K562 (cell line): ENCODE data around the gene CDH6. TPM values are rescaled to one million over a fixed set of nuclear protein-coding genes. Genes with fewer than 3 reads are reported as not detected.

Experiments used
- ATAC-seq: fragments of 200-7000 bp; cut with Tn5 transposase; 3 replicates; pipeline ENCODE4 v1.9.1; 2020; ENCODE audit warnings: moderate library complexity
- BruUV-seq: library from RNA; stranded (reverse); fragments of 400-500 nt; replicated peaks from 2 replicates; lab custom pipeline; 2021; lab: Mats Ljungman, UMichigan
- CTCF ChIA-PET: fragments of 300-600 bp; formaldehyde crosslinking; extraction: SDS; loops from one replicate; lab custom pipeline; 2021; ENCODE audit warnings: low intra/inter-chr PET ratio; lab: Yijun Ruan, JAX
- POLR2A ChIA-PET: fragments of 300-600, 350-650 bp; sonication (Branson Sonifier 250); formaldehyde crosslinking; extraction: SDS; loops from one replicate; lab custom pipeline; 2021; ENCODE audit warnings: antibody characterized with exemption, inconsistent platforms; lab: Yijun Ruan, JAX
- DNase-seq, 4 experiments: peaks; one replicate each; pipeline versions ENCODE4 v3.0.0 to v3.0.0-alpha.2; 2011 to 2018; ENCODE audit warnings: low spot score in 3 of 4, mixed read lengths in 3 of 4; ENCODE audit errors: extremely low read depth in 1 of 4
- FAIRE-seq: peaks from 2 replicates; lab custom pipeline; 2011; peaks lifted over from hg19 to GRCh38; lab: Jason Lieb, UNC
- H2AFZ ChIP-seq: 2 replicates; pipeline ENCODE4 v1.6.0; 2011; ENCODE audit warnings: low read depth, low read length, control low read depth, inconsistent platforms
- H3K27ac ChIP-seq: fragments of 200-600 bp; 3 replicates; pipeline ENCODE4 v1.8.0; 2011; ENCODE audit warnings: low read depth, mild to moderate bottlenecking, control low read depth, inconsistent platforms, low read length, moderate library complexity, mixed read lengths; ENCODE audit errors: extremely low read depth
- H3K27me3 ChIP-seq, 2 experiments: fragments of 300-600 bp in 1 of 2; 2 replicates in 1 of 2; 3 replicates in 1 of 2; pipeline versions ENCODE4 v1.6.0 to v1.8.0; 2011; ENCODE audit warnings: inconsistent platforms in 2 of 2, low read length in 2 of 2, mild to moderate bottlenecking in 1 of 2, mixed read lengths in 1 of 2, moderate library complexity in 1 of 2; ENCODE audit not compliant: control insufficient read depth in 2 of 2, insufficient read depth in 2 of 2
- H3K36me3 ChIP-seq: fragments of 300-600 bp; 3 replicates; pipeline ENCODE4 v1.8.0; 2011; ENCODE audit warnings: mild to moderate bottlenecking, low read length, inconsistent platforms; ENCODE audit not compliant: control insufficient read depth, insufficient read depth
- H3K4me1 ChIP-seq, 2 experiments: fragments of 200-600 bp in 1 of 2; replicated peaks in 1 of 2; 2 replicates in 1 of 2; 3 replicates in 1 of 2; pipeline versions ENCODE4 v1.5.1 to v1.8.0; 2011; ENCODE audit warnings: inconsistent platforms in 2 of 2, low read length in 2 of 2, mild to moderate bottlenecking in 1 of 2, mixed read lengths in 1 of 2, moderate library complexity in 1 of 2; ENCODE audit not compliant: control insufficient read depth in 2 of 2, insufficient read depth in 2 of 2
- H3K4me2 ChIP-seq: 2 replicates; pipeline ENCODE4 v1.6.1; 2011; ENCODE audit warnings: low read length, control low read depth, inconsistent platforms, mixed read lengths; ENCODE audit not compliant: insufficient read depth
- H3K4me3 ChIP-seq: fragments of 200-600 bp; sonication (generic), shearing (Covaris generic); 2 replicates; pipeline ENCODE4 v1.5.1; 2016; ENCODE audit warnings: control low read depth, inconsistent platforms
- H3K79me2 ChIP-seq: fragments of 200-600 bp; 3 replicates; pipeline ENCODE4 v1.8.0; 2011; ENCODE audit warnings: low read length, inconsistent platforms; ENCODE audit not compliant: control insufficient read depth, insufficient read depth
- H3K9ac ChIP-seq, 2 experiments: 2 replicates each; pipeline versions ENCODE4 v1.6.0 to v1.6.1; 2011; ENCODE audit warnings: low read depth in 2 of 2, low read length in 2 of 2, control low read depth in 1 of 2, inconsistent platforms in 1 of 2, mild to moderate bottlenecking in 1 of 2, mixed read lengths in 1 of 2; ENCODE audit not compliant: insufficient read depth in 1 of 2
- H3K9me1 ChIP-seq: one replicate; pipeline ENCODE4 v1.6.0; 2011; ENCODE audit warnings: inconsistent platforms, mild to moderate bottlenecking, low read length, moderate library complexity; ENCODE audit not compliant: control insufficient read depth, insufficient read depth
- H3K9me3 ChIP-seq: replicated peaks from 2 replicates; pipeline ENCODE4 v1.5.1; 2011; ENCODE audit warnings: low read depth, low read length, inconsistent platforms; ENCODE audit not compliant: control insufficient read depth, insufficient read depth
- H4K20me1 ChIP-seq: replicated peaks from 2 replicates; pipeline ENCODE4 v1.6.1; 2011; ENCODE audit warnings: low read length, inconsistent platforms, mixed read lengths; ENCODE audit not compliant: control insufficient read depth, insufficient read depth
- CEBPZ ChIP-seq: fragments of 150-350 bp; IDR thresholded peaks from 2 replicates; pipeline ENCODE4 v1.6.1; 2014; ENCODE audit warnings: low read depth, mild to moderate bottlenecking, low read length, borderline replicate concordance
- DNMT1 ChIP-seq: fragments of 450-650 bp; IDR thresholded peaks from 2 replicates; pipeline ENCODE4 v1.6.1; 2016; ENCODE audit warnings: antibody characterized with exemption, mild to moderate bottlenecking
- FOXK1 ChIP-seq: sonication (generic); formaldehyde crosslinking; IDR thresholded peaks from 2 replicates; pipeline ENCODE4 v1.8.0; 2022; ENCODE audit warnings: missing genetic modification reagents, mild to moderate bottlenecking, borderline replicate concordance
- FOXP1 ChIP-seq: sonication (generic); formaldehyde crosslinking; IDR thresholded peaks from 2 replicates; pipeline ENCODE4 v1.8.0; 2022; ENCODE audit warnings: mild to moderate bottlenecking, missing genetic modification reagents
- HIVEP1 ChIP-seq: fragments of 250-450 bp; sonication (Bioruptor Pico); IDR thresholded peaks from 2 replicates; pipeline ENCODE4 v1.4.0; 2020; ENCODE audit warnings: mild to moderate bottlenecking
- MAFF ChIP-seq: IDR thresholded peaks from 2 replicates; pipeline ENCODE4 v1.6.1; 2012; ENCODE audit warnings: low read length, improper control_type of control experiment
- MAFG ChIP-seq: fragments of 450-650 bp; conservative IDR thresholded peaks from 2 replicates; pipeline ENCODE4 v1.6.1; 2016; ENCODE audit warnings: missing genetic modification characterization, missing compliant biosample characterization
- ZNF668 ChIP-seq: fragments of 250-450 bp; sonication (Bioruptor Pico); IDR thresholded peaks from 2 replicates; pipeline ENCODE4 v1.8.0; 2022; ENCODE audit warnings: mild to moderate bottlenecking, inconsistent platforms
- WGBS: fragments of 100-300 bp; shearing (Covaris generic); methylation state at CpG from one replicate; pipeline ENCODE4 v1.1.6; 2016; ENCODE audit warnings: low coverage, mixed read lengths; ENCODE audit not compliant: insufficient coverage; ENCODE audit errors: missing lambda C conversion rate; 5-methylcytosine and 5-hydroxymethylcytosine counted together
- in situ Hi-C: fragments of 300-500 bp; cut with MboI; formaldehyde crosslinking; loops from 4 replicates; pipeline ENCODE4 v1.15.0; 2018; ENCODE audit warnings: inconsistent platforms, mixed read lengths
- intact Hi-C: fragments of 100-400 bp; cut with micrococcal nuclease; formaldehyde crosslinking; loops from 2 replicates; pipeline ENCODE4 v1.14.2; 2022
- polyA plus RNA-seq, 8 experiments: library from polyadenylated mRNA; depleted of rRNA in 4 of 8; stranded (reverse) in 5 of 8; unstranded in 3 of 8; fragments of >200 nt; fragmentation: Nextera tagmentation in 2 of 8; fragmentation: Illumina TruSeq in 1 of 8; extraction: Ambion mirVana in 2 of 8; extraction: Trizol in 1 of 8; gene quantifications; 2 replicates each; pipeline versions ENCODE4 v1.2.1 to v1.2.3, GENCODE V29; 2011 to 2014; ENCODE audit warnings: inconsistent platforms in 1 of 8, missing spikeins in 1 of 8
- total RNA-seq, 7 experiments: library from RNA; depleted of rRNA in 6 of 7; stranded (reverse); fragments of >200 nt in 6 of 7; fragmentation: Illumina TruSeq in 2 of 7; extraction: Trizol in 2 of 7; gene quantifications; 2 replicates each; pipeline versions ENCODE4 v1.2.1 to v1.2.3, GENCODE V29; 2011 to 2021; ENCODE audit warnings: low replicate concordance in 1 of 7

Gene CDH6
- total and polyA plus RNA-seq, 9 of the 15 experiments (the other 6 are each of a cell fraction or from before 2014, with no cell fraction given): not detected

GRCh38 chr5:31204958-31205357 is 11.5 kb downstream of the CDH6 start:
- Histone ChIP-seq H3K4me2 (no peak overlapping the region), H3K36me3 (no peaks in the 10 kb centered on the region), H3K27ac (no peak overlapping the region), H3K9me3 (no peaks in the 10 kb centered on the region), H3K79me2 (no peaks in the 10 kb centered on the region), H3K4me1 (no peaks in the 10 kb centered on the region), H3K4me3 (no peak overlapping the region), H3K9me1 (no peaks in the 10 kb centered on the region), H4K20me1 (no peaks in the 10 kb centered on the region), H2AFZ (no peak overlapping the region), H3K9ac (no peak overlapping the region), H3K27me3 (no peaks in the 10 kb centered on the region)
- ChIA-PET CTCF (no interaction called here), POLR2A (no interaction called here)
- FAIRE-seq (no peak), ATAC-seq (no peak), DNase-seq (no peak)
- intact Hi-C loops (no loop called here), in situ Hi-C loops (no loop called here)
- 0% methylated on average over 1 of the region's 1 CpG for WGBS
- no TSS peak for BruUV-seq
- TF ChIP-seq MAFG (tag) (0 out of 2 replicates have a peak, but pooled peaks have one; percentile 10), CEBPZ (no peak), DNMT1 (no peak), FOXK1 (CRISPR knock-in tag) (no peak), ZNF668 (CRISPR knock-in tag) (no peak), HIVEP1 (CRISPR knock-in tag) (no peak), FOXP1 (no peak), MAFF (peak; percentile 19; the same call in 1 of the 2 replicates)
